ENCODE measurements around the gene TFAP2C. TPM values are rescaled to one million over a fixed set of nuclear protein-coding genes. Genes with fewer than 3 reads are reported as not detected.
"Not testable (repeated sequence)": the region's sequence is repeated elsewhere in the genome, so short reads cannot be mapped to it uniquely, and the experiment has no call there.

The TFAP2C gene
- total and polyA plus RNA-seq, 10 of the 15 experiments (the other 5 are each of a cell fraction or from before 2014, with no cell fraction given): 0.49 TPM; not detected in 9

DNA sequence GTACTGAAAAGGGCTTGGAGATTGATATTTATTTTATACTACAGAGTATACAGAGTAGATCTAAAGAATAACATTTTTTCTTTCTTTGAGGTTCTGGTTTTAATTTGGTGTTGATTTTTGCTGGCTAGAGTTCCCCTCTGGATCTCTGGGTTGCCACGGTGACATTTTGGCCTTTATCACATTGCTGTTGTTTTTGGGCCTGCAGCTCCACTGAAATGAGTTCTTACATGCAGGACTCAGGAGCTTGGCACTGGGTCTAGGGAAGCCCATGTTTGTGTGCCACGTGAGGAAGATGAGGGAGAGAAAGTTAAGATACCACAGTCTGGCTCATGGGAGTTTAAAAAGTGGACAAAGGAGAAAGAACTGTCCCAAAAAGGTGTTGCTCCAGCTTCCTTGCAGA, 7.4 kb upstream of the TFAP2C start:
- no peaks in the 10 kb centered on the region for H4K20me1 ChIP-seq (ENCODE audit: control insufficient read depth, insufficient read depth)
- no peaks in the 10 kb centered on the region for H3K36me3 ChIP-seq (ENCODE audit: control insufficient read depth in 2 of 2, insufficient read depth in 2 of 2, low read length in 1 of 2)
- no peak for DNase-seq (ENCODE audit: low read depth, low spot score)
- CTCF ChIA-PET: no interaction called here
- SMC1A ChIA-PET (ENCODE audit: uncharacterized antibody, unreplicated experiment): no interaction called here
- no peak for FAIRE-seq
- H2AFZ ChIP-seq (ENCODE audit: control insufficient read depth, low read depth, low read length): no peak overlapping the region
- TF ChIP-seq BCL3 (IDR thresholded peaks at IDR 0.05; ENCODE audit: borderline replicate concordance, insufficient read depth, low read depth, low read length, poor library complexity, severe bottlenecking): no peak
- TF ChIP-seq SUPT20H (IDR thresholded peaks at IDR 0.05; ENCODE audit: borderline replicate concordance, control insufficient read depth, low read depth, low read length): no peak
- TF ChIP-seq TCF7 (IDR thresholded peaks at IDR 0.05; ENCODE audit: borderline replicate concordance): no peak
- TF ChIP-seq RELB (IDR thresholded peaks at IDR 0.05; ENCODE audit: low read depth): no peak
- TF ChIP-seq BCL11A (IDR thresholded peaks at IDR 0.05; ENCODE audit: low read depth, low read length): no peak
- no peak for TF ChIP-seq NR2F1 (conservative IDR thresholded peaks at IDR 0.05)
- TF ChIP-seq LARP7 (IDR thresholded peaks at IDR 0.05): no peak
- TF ChIP-seq PML (IDR thresholded peaks at IDR 0.05; ENCODE audit: low read length): no peak
- no peak for TF ChIP-seq ZNF274 (IDR thresholded peaks at IDR 0.05; ENCODE audit: insufficient read depth, insufficient read length)
- TF ChIP-seq FOXM1 (IDR thresholded peaks at IDR 0.05; ENCODE audit: low read depth, low read length): no peak
- no peak for TF ChIP-seq SIX5 (IDR thresholded peaks at IDR 0.05; ENCODE audit: low read depth, low read length, severe bottlenecking)
- TF ChIP-seq BHLHE40 (IDR thresholded peaks at IDR 0.05; ENCODE audit: borderline replicate concordance in 1 of 2, low read depth in 2 of 2, low read length in 1 of 2): no peak
- no peak overlapping the region for H3K9ac ChIP-seq (ENCODE audit: control insufficient read depth, insufficient read depth, low read length)
- BruUV-seq (replicated peaks): no TSS peak
- in situ Hi-C loops (cut with MboI): no loop called here
- H3K4me3 ChIP-seq: no peak overlapping the region
- intact Hi-C loops (cut with micrococcal nuclease; ENCODE audit: unreplicated experiment): no loop called here
- H3K27ac ChIP-seq (ENCODE audit: control insufficient read depth, insufficient read depth): no peak overlapping the region
- no peak for ATAC-seq
- no peaks in the 10 kb centered on the region for H3K4me1 ChIP-seq (ENCODE audit: control insufficient read depth, insufficient read depth, low read length)
- no peaks in the 10 kb centered on the region for H3K9me3 ChIP-seq (replicated peaks; ENCODE audit: control insufficient read depth, insufficient read depth, low read length)
- no peak overlapping the region for H3K4me2 ChIP-seq (ENCODE audit: control insufficient read depth, insufficient read depth)
- POLR2A ChIA-PET: no interaction called here
- 3% methylated on average over 2 of the region's 2 CpGs for WGBS (ENCODE audit: insufficient coverage, insufficient replicate concordance, low lambda C conversion rate, missing lambda C conversion rate)
- RAD21 ChIA-PET (ENCODE audit: unreplicated experiment): no interaction called here
- peaks cover 2 to 8% of the 10 kb centered on the region in 2 experiments; a peak in 3 of 4 replicates for H3K27me3 ChIP-seq (replicated peaks in 1 of 2; ENCODE audit: control insufficient read depth in 2 of 2, insufficient read depth in 2 of 2, low read length in 1 of 2)
- no peaks in the 10 kb centered on the region for H3K79me2 ChIP-seq (ENCODE audit: control insufficient read depth, insufficient read depth, low read length)

DNA sequence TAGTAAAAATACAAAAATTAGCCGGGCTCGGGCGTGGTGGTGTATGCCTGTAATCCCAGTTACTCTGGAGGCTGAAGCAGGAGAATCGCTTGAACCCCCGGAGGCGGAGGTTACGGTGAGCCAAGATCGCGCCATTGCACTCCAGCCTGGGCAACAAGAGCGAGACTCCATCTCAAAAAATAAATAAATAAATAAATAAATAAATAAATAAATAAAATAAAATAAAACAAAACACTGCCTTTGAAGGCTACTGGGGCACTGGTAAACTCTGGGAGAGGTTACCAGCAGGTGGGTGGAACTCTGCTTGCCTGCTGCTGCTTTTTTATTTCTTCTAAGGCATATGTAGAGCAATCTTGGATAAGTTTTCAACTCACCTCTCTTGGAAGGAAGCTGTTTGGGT, 5.2 kb upstream of the TFAP2C start:
- ATAC-seq; H3K9ac ChIP-seq (ENCODE audit: control insufficient read depth, insufficient read depth, low read length); DNase-seq (ENCODE audit: low read depth, low spot score); FAIRE-seq; H2AFZ ChIP-seq (ENCODE audit: control insufficient read depth, low read depth, low read length); H3K4me2 ChIP-seq (ENCODE audit: control insufficient read depth, insufficient read depth); H3K4me1 ChIP-seq (ENCODE audit: control insufficient read depth, insufficient read depth, low read length); POLR2A ChIA-PET; H4K20me1 ChIP-seq (ENCODE audit: control insufficient read depth, insufficient read depth); H3K79me2 ChIP-seq (ENCODE audit: control insufficient read depth, insufficient read depth, low read length); RAD21 ChIA-PET (ENCODE audit: unreplicated experiment); H3K4me3 ChIP-seq; H3K9me3 ChIP-seq (replicated peaks; ENCODE audit: control insufficient read depth, insufficient read depth, low read length); SMC1A ChIA-PET (ENCODE audit: uncharacterized antibody, unreplicated experiment); intact Hi-C loops (cut with micrococcal nuclease; ENCODE audit: unreplicated experiment); CTCF ChIA-PET; H3K27ac ChIP-seq (ENCODE audit: control insufficient read depth, insufficient read depth); H3K36me3 ChIP-seq (ENCODE audit: control insufficient read depth in 2 of 2, insufficient read depth in 2 of 2, low read length in 1 of 2); BruUV-seq (replicated peaks); in situ Hi-C loops (cut with MboI): not testable (repeated sequence)
- 65% methylated on average over 10 of the region's 10 CpGs for WGBS (ENCODE audit: insufficient coverage, insufficient replicate concordance, low lambda C conversion rate, missing lambda C conversion rate)
- peaks cover 10 to 17% of the 10 kb centered on the region in 2 experiments; a peak in 3 of 4 replicates for H3K27me3 ChIP-seq (replicated peaks in 1 of 2; ENCODE audit: control insufficient read depth in 2 of 2, insufficient read depth in 2 of 2, low read length in 1 of 2)

Data from GM12878 (cell line).